ENCODE data around the gene SOHLH1.

Gene SOHLH1

DNA sequence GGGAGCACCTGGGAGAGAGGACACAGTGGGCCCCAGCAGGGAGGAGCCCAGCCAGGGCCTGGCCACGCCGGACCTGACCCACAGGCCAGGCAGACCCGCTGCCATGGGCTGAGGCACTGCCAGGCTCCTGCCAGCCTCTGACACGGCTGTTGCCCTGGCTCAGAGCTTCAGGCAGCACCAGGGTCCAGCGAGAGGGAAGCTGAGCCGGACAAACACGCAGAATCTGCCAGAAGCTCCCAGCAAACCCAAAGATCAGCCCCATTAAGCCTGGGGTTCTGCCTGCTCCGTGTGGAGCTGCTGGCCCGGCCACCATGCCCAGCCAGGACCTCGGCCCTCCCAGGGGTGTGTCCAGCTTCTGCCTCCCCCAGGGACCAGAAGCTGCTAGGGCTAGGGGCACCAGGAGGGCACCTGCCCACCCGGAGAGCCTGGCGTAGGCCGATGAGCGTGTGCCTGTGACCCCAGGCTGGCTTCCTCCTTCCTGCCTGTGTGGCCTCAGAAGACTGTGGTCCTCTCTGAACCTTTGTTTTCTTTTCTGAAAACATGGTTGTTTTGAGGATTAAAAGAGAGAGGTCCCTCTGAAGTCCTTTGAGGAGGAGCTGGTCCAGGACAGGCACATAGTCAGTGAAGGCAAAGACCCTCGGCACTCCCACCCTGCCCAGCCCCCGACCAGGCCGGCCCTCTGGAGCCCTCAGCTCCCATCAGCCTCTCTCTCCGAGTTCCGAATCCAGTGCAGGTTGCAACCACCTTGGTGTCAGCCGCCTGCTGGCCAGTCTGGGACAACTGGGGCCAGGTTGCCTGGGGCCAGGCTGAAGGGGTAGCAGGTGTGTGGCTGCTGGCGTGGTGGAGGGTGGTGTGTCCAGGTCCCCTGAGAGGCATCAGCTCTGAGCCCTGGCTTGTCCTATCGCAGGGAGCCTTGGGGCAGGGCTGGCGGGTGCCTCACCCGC, 42.3 kb upstream of the SOHLH1 start:
- no peak overlapping the region for H3K4me3 ChIP-seq (ENCODE audit: low read depth in 1 of 2, low read length in 2 of 2)
- no peak overlapping the region for H3K9ac ChIP-seq (ENCODE audit: low read depth in 1 of 2, low read length in 2 of 2)
- H3K36me3 ChIP-seq (ENCODE audit: control insufficient read depth in 1 of 2, insufficient read depth in 2 of 2, low read length in 2 of 2) = no peaks in the 10 kb centered on the region
- H3K4me1 ChIP-seq (ENCODE audit: control insufficient read depth in 1 of 2, insufficient read depth in 2 of 2, low read length in 2 of 2) = no peaks in the 10 kb centered on the region
- peaks cover 0 to 5% of the 10 kb centered on the region in 2 donors for H3K27me3 ChIP-seq (ENCODE audit: control insufficient read depth in 1 of 2, insufficient read depth in 2 of 2, low read length in 2 of 2)
- H3K9me3 ChIP-seq (ENCODE audit: control insufficient read depth in 1 of 2, low read length in 2 of 2) = no peaks in the 10 kb centered on the region
- no peak overlapping the region for H3K27ac ChIP-seq (ENCODE audit: low read depth, low read length)

DNA sequence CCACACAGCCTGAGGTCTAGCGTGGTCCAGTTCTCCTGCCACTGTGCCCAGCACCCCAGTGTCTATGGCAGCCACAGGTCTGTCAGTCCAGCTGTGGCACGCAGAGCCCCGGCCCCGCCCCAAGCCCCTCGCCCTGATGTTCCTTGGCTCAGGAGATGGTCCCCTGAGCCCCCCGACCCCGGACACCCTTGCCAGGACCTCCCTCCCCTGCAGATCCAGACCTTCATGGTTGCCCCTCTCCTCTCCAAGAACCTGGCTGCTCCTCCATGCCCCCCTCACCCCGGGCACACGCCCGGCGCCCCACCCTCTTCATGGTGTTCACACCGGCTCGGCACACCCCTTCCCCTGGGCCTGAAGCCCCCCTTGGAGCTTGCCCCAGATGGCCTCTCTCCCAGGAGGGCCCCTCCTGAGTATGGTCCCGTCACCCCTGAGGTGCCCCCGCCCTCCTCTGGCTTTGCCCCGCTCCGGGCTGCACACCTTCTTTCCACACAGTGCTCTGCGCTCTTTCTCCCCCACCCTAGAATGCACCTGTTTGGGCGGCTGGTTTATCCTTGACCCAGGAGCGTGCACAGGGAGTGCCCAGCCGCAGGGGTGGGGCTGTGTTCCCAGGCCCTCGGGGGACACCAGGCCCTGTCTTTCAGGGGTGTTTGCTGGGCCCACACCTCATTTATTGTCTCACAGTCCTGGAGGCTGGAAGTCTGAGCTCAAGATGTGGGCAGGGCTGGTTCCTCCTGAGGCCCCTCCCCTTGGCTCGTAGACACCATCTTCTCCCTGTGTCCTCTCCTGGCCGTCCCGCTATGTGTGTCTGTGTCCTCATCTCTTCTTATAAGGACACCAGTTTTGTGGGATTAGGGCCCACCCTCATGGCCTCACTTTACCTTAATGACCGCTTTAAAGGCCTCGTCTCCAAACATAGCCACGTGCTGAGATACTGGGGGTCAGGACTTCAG, 40.3 kb upstream of the SOHLH1 start:
- Histone ChIP-seq H3K36me3 (ENCODE audit: control insufficient read depth in 1 of 2, insufficient read depth in 2 of 2, low read length in 2 of 2) (no peaks in the 10 kb centered on the region), H3K27me3 (ENCODE audit: control insufficient read depth in 1 of 2, insufficient read depth in 2 of 2, low read length in 2 of 2) (peaks cover 0 to 5% of the 10 kb centered on the region in 2 donors), H3K9me3 (ENCODE audit: control insufficient read depth in 1 of 2, low read length in 2 of 2) (no peaks in the 10 kb centered on the region), H3K27ac (ENCODE audit: low read depth, low read length) (no peak overlapping the region), H3K9ac (ENCODE audit: low read depth in 1 of 2, low read length in 2 of 2) (no peak overlapping the region), H3K4me3 (ENCODE audit: low read depth in 1 of 2, low read length in 2 of 2) (no peak overlapping the region), H3K4me1 (ENCODE audit: control insufficient read depth in 1 of 2, insufficient read depth in 2 of 2, low read length in 2 of 2) (no peaks in the 10 kb centered on the region)

DNA sequence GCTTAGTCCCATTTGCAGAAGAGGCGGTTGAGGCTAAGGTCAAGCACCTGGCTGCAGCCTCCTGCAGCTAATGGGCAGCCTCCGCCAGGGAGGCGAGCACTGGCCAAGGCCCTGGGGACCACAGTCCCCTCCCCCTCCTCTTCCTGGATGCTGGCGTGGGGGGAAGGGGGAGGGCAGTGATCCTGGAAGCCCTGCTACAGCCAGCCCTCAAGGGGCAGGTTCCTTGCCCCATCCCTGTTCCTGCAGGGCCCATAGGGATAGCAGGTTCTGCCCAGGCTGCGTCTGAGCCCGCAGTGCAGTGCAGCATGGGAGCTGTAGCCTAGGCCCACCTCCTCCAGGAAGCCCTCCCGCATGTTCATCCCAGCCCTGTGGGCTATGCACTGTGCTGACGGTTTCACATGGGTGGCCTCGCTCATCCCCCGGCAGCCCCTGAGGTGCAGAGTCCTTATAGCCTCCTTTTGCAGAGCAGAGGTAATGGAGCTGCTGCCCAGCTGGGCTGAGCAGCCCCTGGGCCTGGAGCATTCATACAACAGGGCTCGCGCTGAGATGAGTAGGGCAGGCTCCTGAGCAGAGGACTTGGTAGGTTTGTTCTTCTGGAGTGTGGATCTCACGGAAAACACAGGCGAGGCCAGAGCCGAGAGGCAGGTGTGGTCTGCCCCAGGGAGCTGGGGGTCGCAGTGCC, 38.7 kb upstream of the SOHLH1 start:
- Histone ChIP-seq H3K27me3 (ENCODE audit: control insufficient read depth in 1 of 2, insufficient read depth in 2 of 2, low read length in 2 of 2) (peaks cover 0 to 5% of the 10 kb centered on the region in 2 donors), H3K9ac (ENCODE audit: low read depth in 1 of 2, low read length in 2 of 2) (no peak overlapping the region), H3K4me3 (ENCODE audit: low read depth in 1 of 2, low read length in 2 of 2) (no peak overlapping the region), H3K27ac (ENCODE audit: low read depth, low read length) (no peak overlapping the region), H3K4me1 (ENCODE audit: control insufficient read depth in 1 of 2, insufficient read depth in 2 of 2, low read length in 2 of 2) (no peaks in the 10 kb centered on the region), H3K36me3 (ENCODE audit: control insufficient read depth in 1 of 2, insufficient read depth in 2 of 2, low read length in 2 of 2) (no peaks in the 10 kb centered on the region), H3K9me3 (ENCODE audit: control insufficient read depth in 1 of 2, low read length in 2 of 2) (no peaks in the 10 kb centered on the region)

DNA sequence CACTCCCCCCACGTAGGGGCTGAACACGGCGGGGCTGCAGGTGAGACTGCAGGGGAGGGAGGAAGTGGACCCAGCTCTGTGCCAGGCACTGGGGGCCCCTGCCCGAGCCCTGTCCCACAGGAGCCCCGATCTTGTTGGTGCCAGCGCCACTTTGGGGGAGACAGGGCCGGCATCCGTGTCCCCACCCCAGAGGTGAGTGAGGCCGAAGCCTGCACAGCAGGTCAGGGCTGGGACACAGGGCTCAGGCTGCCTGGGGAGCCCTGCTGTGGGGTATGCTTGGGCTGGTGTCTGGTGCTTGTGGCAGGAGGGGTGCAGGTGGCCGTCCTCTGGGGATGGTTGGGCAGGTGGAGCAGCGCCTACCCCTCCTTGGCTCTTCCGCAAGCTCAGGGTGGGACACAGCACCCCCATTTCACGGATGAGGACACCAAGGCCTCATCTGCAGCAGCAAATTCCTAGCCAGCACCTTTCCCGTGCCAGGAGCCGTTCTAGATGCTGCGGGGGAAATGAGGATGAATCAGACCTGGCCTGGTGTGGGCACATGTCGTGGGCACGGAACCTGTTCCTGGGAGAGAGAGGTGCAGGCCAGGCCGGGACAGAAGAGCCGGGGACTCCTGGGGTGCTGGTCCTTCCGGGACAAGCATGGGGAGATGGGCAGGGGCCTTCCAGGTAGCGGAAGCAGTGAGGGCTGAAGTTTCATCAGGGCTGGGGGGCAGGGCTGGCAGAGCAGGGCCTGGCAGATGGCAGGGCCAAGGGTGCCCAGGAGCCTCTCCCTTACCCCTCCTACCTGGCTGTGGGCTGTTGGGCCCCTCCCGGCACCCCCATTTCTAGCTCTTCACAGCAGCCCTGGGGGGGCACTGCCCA, 37.9 kb upstream of the SOHLH1 start:
- no peak overlapping the region for H3K9ac ChIP-seq (ENCODE audit: low read depth in 1 of 2, low read length in 2 of 2)
- H3K27me3 ChIP-seq (ENCODE audit: control insufficient read depth in 1 of 2, insufficient read depth in 2 of 2, low read length in 2 of 2) = peaks cover 0 to 5% of the 10 kb centered on the region in 2 donors
- H3K4me3 ChIP-seq (ENCODE audit: low read depth in 1 of 2, low read length in 2 of 2) = no peak overlapping the region

DNA sequence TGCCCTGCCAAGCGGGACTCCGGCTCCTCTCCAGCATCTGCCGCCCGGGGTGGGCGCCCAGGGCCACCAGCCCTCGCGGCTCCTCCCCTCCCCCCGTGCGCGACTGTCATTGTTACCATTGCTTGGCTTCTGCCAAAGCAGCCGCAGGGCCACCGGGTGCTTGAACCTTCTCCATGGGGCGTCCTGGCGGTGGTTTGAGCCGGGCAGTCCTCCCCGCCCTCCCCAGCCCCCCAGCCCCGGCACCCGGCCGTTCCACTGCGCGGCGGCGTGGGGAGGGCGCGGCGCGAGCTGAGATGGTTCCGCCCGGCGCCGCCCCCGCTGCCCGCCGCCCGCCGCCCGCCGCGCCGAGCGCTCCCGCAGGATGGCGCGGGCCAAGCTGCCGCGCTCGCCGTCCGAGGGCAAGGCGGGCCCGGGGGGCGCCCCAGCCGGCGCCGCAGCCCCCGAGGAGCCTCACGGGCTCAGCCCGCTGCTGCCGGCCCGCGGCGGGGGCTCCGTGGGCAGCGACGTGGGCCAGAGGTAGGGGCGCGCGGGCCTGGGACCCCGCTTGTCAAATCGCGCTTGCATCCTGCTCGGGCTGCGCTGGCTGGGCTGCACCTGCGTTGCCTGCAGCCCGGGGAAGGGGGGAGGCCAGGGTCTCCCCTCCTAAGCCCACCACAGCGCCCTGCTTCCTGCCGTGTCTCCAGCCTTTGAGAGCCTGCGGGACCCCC, 37.1 kb upstream of the SOHLH1 start:
- Histone ChIP-seq H3K4me3 (ENCODE audit: low read depth in 1 of 2, low read length in 2 of 2) (no peak overlapping the region), H3K9me3 (ENCODE audit: control insufficient read depth in 1 of 2, low read length in 2 of 2) (peaks cover 0 to 2% of the 10 kb centered on the region in 2 donors), H3K27me3 (ENCODE audit: control insufficient read depth in 1 of 2, insufficient read depth in 2 of 2, low read length in 2 of 2) (peaks cover 0 to 5% of the 10 kb centered on the region in 2 donors), H3K27ac (ENCODE audit: low read depth, low read length) (no peak overlapping the region), H3K36me3 (ENCODE audit: control insufficient read depth in 1 of 2, insufficient read depth in 2 of 2, low read length in 2 of 2) (no peaks in the 10 kb centered on the region), H3K4me1 (ENCODE audit: control insufficient read depth in 1 of 2, insufficient read depth in 2 of 2, low read length in 2 of 2) (no peaks in the 10 kb centered on the region), H3K9ac (ENCODE audit: low read depth in 1 of 2, low read length in 2 of 2) (no peak overlapping the region)

More for the DNA sequence above, 37.9 kb upstream of the SOHLH1 start:
- Histone ChIP-seq H3K9me3 (ENCODE audit: control insufficient read depth in 1 of 2, low read length in 2 of 2) (no peaks in the 10 kb centered on the region), H3K4me1 (ENCODE audit: control insufficient read depth in 1 of 2, insufficient read depth in 2 of 2, low read length in 2 of 2) (no peaks in the 10 kb centered on the region), H3K27ac (ENCODE audit: low read depth, low read length) (no peak overlapping the region), H3K36me3 (ENCODE audit: control insufficient read depth in 1 of 2, insufficient read depth in 2 of 2, low read length in 2 of 2) (no peaks in the 10 kb centered on the region)

DNA sequence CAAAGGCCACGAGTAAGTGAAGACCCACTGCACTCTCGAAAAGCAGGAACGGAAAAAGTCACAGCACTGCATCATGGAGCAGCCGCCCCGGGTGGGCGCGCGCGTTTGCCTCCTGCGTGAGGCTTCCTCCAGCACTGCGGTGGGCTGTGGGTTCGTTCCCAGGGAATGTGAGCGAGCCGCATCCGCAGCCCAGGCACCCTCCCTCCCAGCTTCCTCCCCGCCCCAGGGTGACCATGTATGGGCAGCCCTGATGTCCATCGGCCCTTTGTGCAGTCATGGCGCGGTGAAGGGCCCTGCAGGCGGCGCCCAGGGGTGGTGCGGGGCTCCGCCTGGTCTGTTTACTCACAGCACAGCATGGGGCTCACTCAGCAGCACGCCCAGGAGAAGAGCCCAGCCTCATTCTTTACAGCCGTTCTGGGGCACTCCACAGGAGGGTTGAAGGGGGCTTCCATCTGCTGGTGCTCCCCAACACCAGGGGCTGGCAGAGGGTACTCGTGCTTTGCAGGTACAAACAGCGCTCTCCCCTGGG, 35.4 kb upstream of the SOHLH1 start:
- Histone ChIP-seq H3K9ac (ENCODE audit: low read depth in 1 of 2, low read length in 2 of 2) (no peak overlapping the region), H3K27me3 (ENCODE audit: control insufficient read depth in 1 of 2, insufficient read depth in 2 of 2, low read length in 2 of 2) (peaks cover 0 to 5% of the 10 kb centered on the region in 2 donors), H3K4me3 (ENCODE audit: low read depth in 1 of 2, low read length in 2 of 2) (no peak overlapping the region), H3K4me1 (ENCODE audit: control insufficient read depth in 1 of 2, insufficient read depth in 2 of 2, low read length in 2 of 2) (no peaks in the 10 kb centered on the region), H3K36me3 (ENCODE audit: control insufficient read depth in 1 of 2, insufficient read depth in 2 of 2, low read length in 2 of 2) (no peaks in the 10 kb centered on the region), H3K27ac (ENCODE audit: low read depth, low read length) (no peak overlapping the region), H3K9me3 (ENCODE audit: control insufficient read depth in 1 of 2, low read length in 2 of 2) (peaks cover 0 to 3% of the 10 kb centered on the region in 2 donors)

DNA sequence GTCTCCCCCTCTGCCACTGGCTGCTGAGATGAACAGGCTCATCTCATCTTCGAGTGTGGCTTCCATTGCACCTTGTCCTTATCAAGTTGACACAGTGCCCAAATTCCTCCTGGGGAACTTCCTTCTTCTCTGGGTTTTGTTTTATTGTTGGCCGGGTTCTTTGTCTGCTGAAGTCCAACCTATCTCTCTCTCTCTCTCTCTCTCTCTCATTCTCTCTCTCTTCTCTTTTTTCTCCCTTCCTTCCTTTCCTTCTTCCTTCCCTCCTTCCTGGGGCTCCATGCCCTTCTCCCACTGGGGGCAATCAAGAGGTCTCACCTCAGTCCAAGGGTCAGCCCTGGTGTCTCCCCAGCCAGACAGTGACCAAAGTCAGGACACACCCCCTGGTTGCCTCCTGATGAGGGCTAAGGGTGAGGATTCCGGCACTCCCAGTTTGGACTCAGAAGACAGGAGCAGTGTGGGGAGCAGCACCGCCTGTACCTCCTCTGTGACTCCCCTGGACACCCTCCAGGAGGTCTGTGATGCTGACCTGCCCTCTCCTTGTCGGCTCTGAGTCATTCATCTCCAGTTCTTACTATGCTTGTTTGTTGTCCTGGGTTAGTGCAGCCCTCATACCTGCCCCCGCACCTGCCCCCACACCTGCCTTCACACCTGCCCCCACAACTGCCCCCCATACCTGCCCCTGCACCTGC, 33.4 kb upstream of the SOHLH1 start:
- Histone ChIP-seq H3K27ac (ENCODE audit: low read depth, low read length) (no peak overlapping the region), H3K36me3 (ENCODE audit: control insufficient read depth in 1 of 2, insufficient read depth in 2 of 2, low read length in 2 of 2) (no peaks in the 10 kb centered on the region), H3K9ac (ENCODE audit: low read depth in 1 of 2, low read length in 2 of 2) (no peak overlapping the region), H3K27me3 (ENCODE audit: control insufficient read depth in 1 of 2, insufficient read depth in 2 of 2, low read length in 2 of 2) (peaks cover 0 to 5% of the 10 kb centered on the region in 2 donors), H3K9me3 (ENCODE audit: control insufficient read depth in 1 of 2, low read length in 2 of 2) (peaks cover 0 to 3% of the 10 kb centered on the region in 2 donors), H3K4me1 (ENCODE audit: control insufficient read depth in 1 of 2, insufficient read depth in 2 of 2, low read length in 2 of 2) (no peaks in the 10 kb centered on the region), H3K4me3 (ENCODE audit: low read depth in 1 of 2, low read length in 2 of 2) (no peak overlapping the region)

DNA sequence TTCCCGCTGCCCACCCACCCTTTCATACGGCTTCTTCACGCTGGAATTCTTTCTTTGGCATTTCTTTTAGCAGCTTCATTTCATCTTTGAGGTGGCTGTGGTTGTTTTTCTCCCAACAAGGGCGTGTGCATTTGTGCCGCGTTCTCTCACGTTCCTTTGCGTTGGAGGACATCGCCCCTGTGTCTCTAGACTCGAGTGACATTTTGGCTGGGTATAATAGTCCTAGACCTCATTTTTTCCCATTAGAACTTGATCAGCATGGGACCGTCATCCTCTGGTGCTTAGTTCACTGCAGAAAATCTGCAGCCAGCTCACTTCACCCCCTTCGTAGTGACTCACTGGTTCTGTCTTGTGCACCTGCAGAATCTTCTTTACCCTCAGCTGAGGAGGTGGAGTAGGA, 32.2 kb upstream of the SOHLH1 start:
- no peak overlapping the region for H3K4me3 ChIP-seq (ENCODE audit: low read depth in 1 of 2, low read length in 2 of 2)
- no peaks in the 10 kb centered on the region for H3K36me3 ChIP-seq (ENCODE audit: control insufficient read depth in 1 of 2, insufficient read depth in 2 of 2, low read length in 2 of 2)

More for the DNA sequence above, 32.2 kb upstream of the SOHLH1 start:
- H3K27me3 ChIP-seq (ENCODE audit: control insufficient read depth in 1 of 2, insufficient read depth in 2 of 2, low read length in 2 of 2) = no peaks in the 10 kb centered on the region
- no peak overlapping the region for H3K27ac ChIP-seq (ENCODE audit: low read depth, low read length)
- H3K4me1 ChIP-seq (ENCODE audit: control insufficient read depth in 1 of 2, insufficient read depth in 2 of 2, low read length in 2 of 2) = no peaks in the 10 kb centered on the region
- H3K9me3 ChIP-seq (ENCODE audit: control insufficient read depth in 1 of 2, low read length in 2 of 2) = peaks cover 0 to 3% of the 10 kb centered on the region in 2 donors
- H3K9ac ChIP-seq (ENCODE audit: low read depth in 1 of 2, low read length in 2 of 2) = no peak overlapping the region

All from duodenal mucosa (tissue), 2 donors.